ENCODE measurements around the gene TUBA8.
A peak's percentile ranks its signal among the peaks of the same experiment; 100 is the strongest.

The TUBA8 gene

GRCh38 chr22:18078329-18079041 is 32.1 kb upstream of the TUBA8 start:
- Histone ChIP-seq H3K9ac (ENCODE audit: low read length) (peak overlapping the region; percentile 96), H3K9me2 (ENCODE audit: low read depth, low read length) (no peaks in the 10 kb centered on the region), H2AFZ (ENCODE audit: low read length) (no peak overlapping the region), H4K20me1 (ENCODE audit: insufficient read depth, low read length) (no peaks in the 10 kb centered on the region), H3K4me2 (ENCODE audit: low read length) (peak overlapping the region; percentile 97), H3K27ac (ENCODE audit: low read depth, low read length, poor library complexity, severe bottlenecking) (peak overlapping the region; percentile 54), H3K36me3 (ENCODE audit: insufficient read depth, low read length) (peaks cover 39% of the 10 kb centered on the region), H3F3A (ENCODE audit: insufficient read depth, low read length) (no peaks in the 10 kb centered on the region), H3K79me2 (ENCODE audit: insufficient read depth, low read length) (0 out of 2 replicates have a peak, but pooled peaks cover 3% of the 10 kb centered on the region), H3K4me3 (ENCODE audit: low read depth, low read length, poor library complexity, severe bottlenecking) (peak overlapping the region; percentile 95), H3K9me3 (ENCODE audit: low read length) (no peaks in the 10 kb centered on the region), H3K4me1 (ENCODE audit: insufficient read depth, low read length, severe bottlenecking) (peaks cover 24% of the 10 kb centered on the region), H3K27me3 (ENCODE audit: insufficient read depth, low read length) (no peaks in the 10 kb centered on the region)
- TF ChIP-seq EZH2 (IDR thresholded peaks at IDR 0.05; ENCODE audit: borderline replicate concordance, low read length) = no peak
- TF ChIP-seq CTCF (IDR thresholded peaks at IDR 0.05; ENCODE audit: low read length) = no peak

GRCh38 chr22:18079706-18080233 is 30.8 kb upstream of the TUBA8 start:
- Histone ChIP-seq H3K4me2 (ENCODE audit: low read length) (peak overlapping the region; percentile 97), H3K9ac (ENCODE audit: low read length) (no peak overlapping the region; the same call in 1 of the 2 replicates), H3K27ac (ENCODE audit: low read depth, low read length, poor library complexity, severe bottlenecking) (no peak overlapping the region), H3K79me2 (ENCODE audit: insufficient read depth, low read length) (0 out of 2 replicates have a peak, but pooled peaks cover 3% of the 10 kb centered on the region), H4K20me1 (ENCODE audit: insufficient read depth, low read length) (no peaks in the 10 kb centered on the region), H3K4me3 (ENCODE audit: low read depth, low read length, poor library complexity, severe bottlenecking) (peak overlapping the region; percentile 95), H2AFZ (ENCODE audit: low read length) (no peak overlapping the region), H3K36me3 (ENCODE audit: insufficient read depth, low read length) (peaks cover 48% of the 10 kb centered on the region), H3F3A (ENCODE audit: insufficient read depth, low read length) (no peaks in the 10 kb centered on the region), H3K4me1 (ENCODE audit: insufficient read depth, low read length, severe bottlenecking) (peaks cover 24% of the 10 kb centered on the region), H3K27me3 (ENCODE audit: insufficient read depth, low read length) (no peaks in the 10 kb centered on the region), H3K9me3 (ENCODE audit: low read length) (no peaks in the 10 kb centered on the region), H3K9me2 (ENCODE audit: low read depth, low read length) (no peaks in the 10 kb centered on the region)
- TF ChIP-seq CTCF (IDR thresholded peaks at IDR 0.05; ENCODE audit: low read length) (no peak), EZH2 (IDR thresholded peaks at IDR 0.05; ENCODE audit: borderline replicate concordance, low read length) (no peak)

- TF ChIP-seq CTCF (IDR thresholded peaks at IDR 0.05; ENCODE audit: low read length) (no peak), EZH2 (IDR thresholded peaks at IDR 0.05; ENCODE audit: borderline replicate concordance, low read length) (no peak)
- no peak overlapping the region for H3K4me3 ChIP-seq (ENCODE audit: low read depth, low read length, poor library complexity, severe bottlenecking)
- H3K9me3 ChIP-seq (ENCODE audit: low read length) = no peaks in the 10 kb centered on the region
- no peaks in the 10 kb centered on the region for H4K20me1 ChIP-seq (ENCODE audit: insufficient read depth, low read length)
- no peak overlapping the region for H3K9ac ChIP-seq (ENCODE audit: low read length)
- H3K79me2 ChIP-seq (ENCODE audit: insufficient read depth, low read length) = 0 out of 2 replicates have a peak, but pooled peaks cover 3% of the 10 kb centered on the region
- no peaks in the 10 kb centered on the region for H3K9me2 ChIP-seq (ENCODE audit: low read depth, low read length)
- H3K27ac ChIP-seq (ENCODE audit: low read depth, low read length, poor library complexity, severe bottlenecking) = no peak overlapping the region
- H3K27me3 ChIP-seq (ENCODE audit: insufficient read depth, low read length) = no peaks in the 10 kb centered on the region
- no peaks in the 10 kb centered on the region for H3F3A ChIP-seq (ENCODE audit: insufficient read depth, low read length)
- H2AFZ ChIP-seq (ENCODE audit: low read length) = no peak overlapping the region
- no peak overlapping the region for H3K4me2 ChIP-seq (ENCODE audit: low read length)
- H3K4me1 ChIP-seq (ENCODE audit: insufficient read depth, low read length, severe bottlenecking) = peaks cover 21% of the 10 kb centered on the region
- peaks cover 64% of the 10 kb centered on the region for H3K36me3 ChIP-seq (ENCODE audit: insufficient read depth, low read length)
Observed at GRCh38 chr22:18081416-18081815, 29.2 kb upstream of the TUBA8 start.
